IMR-90 (cell line): ENCODE measurements around the gene ADGRL1. TPM values are rescaled to one million over a fixed set of nuclear protein-coding genes. Genes with fewer than 3 reads are reported as not detected.
"Not testable (repeated sequence)": the region's sequence is repeated elsewhere in the genome, so short reads cannot be mapped to it uniquely, and the experiment has no call there.

Experiments
- ATAC-seq: fragments of 200-7000 bp; cut with Tn5 transposase; 2 replicates; pipeline ENCODE4 v1.9.1; 2020; ENCODE audit warnings: low read depth, mild to moderate bottlenecking, moderate library complexity
- BruUV-seq: library from RNA; stranded (reverse); fragments of 400-500 nt; replicated peaks from 2 replicates; lab custom pipeline; 2021; lab: Mats Ljungman, UMichigan
- CTCF ChIA-PET: fragments of 300-600 bp; formaldehyde crosslinking; extraction: SDS; loops from one replicate; lab custom pipeline; 2021; ENCODE audit warnings: antibody characterized with exemption; lab: Yijun Ruan, JAX
- POLR2A ChIA-PET: fragments of 300-600 bp; sonication (Branson Sonifier 250); formaldehyde crosslinking; loops from one replicate; lab custom pipeline; 2022; ENCODE audit warnings: antibody characterized with exemption; ENCODE audit not compliant: unreplicated experiment; lab: Charles Lee
- DNase-seq: peaks from one replicate; pipeline ENCODE4 v3.0.0; 2013
- H2AFZ ChIP-seq: replicated peaks from 2 replicates; pipeline ENCODE3; 2013; ENCODE audit warnings: low read length, mild to moderate bottlenecking; ENCODE audit not compliant: poor library complexity
- H2AK5ac ChIP-seq: 2 replicates; pipeline ENCODE4 v1.6.1; 2013; ENCODE audit warnings: low read depth, low read length, inconsistent platforms
- H2AK9ac ChIP-seq: replicated peaks from 2 replicates; pipeline ENCODE3; 2013; ENCODE audit warnings: mild to moderate bottlenecking, low read depth, low read length, moderate library complexity; ENCODE audit not compliant: poor library complexity
- H2BK120ac ChIP-seq: 2 replicates; pipeline ENCODE4 v1.6.1; 2013; ENCODE audit warnings: low read depth, low read length, inconsistent platforms
- H2BK15ac ChIP-seq: 3 replicates; pipeline ENCODE4 v1.6.1; 2013; ENCODE audit warnings: low read depth, low read length, inconsistent platforms
- H2BK20ac ChIP-seq: 2 replicates; pipeline ENCODE4 v1.6.1; 2013; ENCODE audit warnings: low read depth, mild to moderate bottlenecking, inconsistent platforms, low read length, moderate library complexity
- H2BK5ac ChIP-seq: 2 replicates; pipeline ENCODE4 v1.6.1; 2013; ENCODE audit warnings: mild to moderate bottlenecking, low read depth, low read length, inconsistent platforms; ENCODE audit not compliant: poor library complexity, severe bottlenecking
- H3K14ac ChIP-seq: replicated peaks from 2 replicates; pipeline ENCODE4 v1.6.1; 2013; ENCODE audit warnings: low read depth, low read length, inconsistent platforms
- H3K18ac ChIP-seq: 2 replicates; pipeline ENCODE4 v1.6.1; 2013; ENCODE audit warnings: low read depth, low read length, control low read depth
- H3K23ac ChIP-seq: 2 replicates; pipeline ENCODE4 v1.6.1; 2013; ENCODE audit warnings: low read depth, low read length, inconsistent platforms
- H3K27ac ChIP-seq: 2 replicates; pipeline ENCODE4 v1.5.1; 2013; ENCODE audit warnings: mild to moderate bottlenecking, control low read depth, low read length; ENCODE audit not compliant: insufficient read depth
- H3K27me3 ChIP-seq: 2 replicates; pipeline ENCODE4 v1.6.1; 2013; ENCODE audit warnings: low read length; ENCODE audit not compliant: control insufficient read depth, insufficient read depth
- H3K36me3 ChIP-seq: 2 replicates; pipeline ENCODE4 v1.6.1; 2013; ENCODE audit warnings: low read length, mixed read lengths; ENCODE audit not compliant: control insufficient read depth, insufficient read depth
- H3K4ac ChIP-seq: 2 replicates; pipeline ENCODE4 v1.6.1; 2013; ENCODE audit warnings: low read depth, low read length, inconsistent platforms
- H3K4me1 ChIP-seq: 2 replicates; pipeline ENCODE4 v1.6.1; 2013; ENCODE audit warnings: low read length, mixed read lengths; ENCODE audit not compliant: control insufficient read depth, insufficient read depth
- H3K4me2 ChIP-seq: 2 replicates; pipeline ENCODE4 v1.6.1; 2013; ENCODE audit warnings: low read depth, mild to moderate bottlenecking, control low read depth, low read length, moderate library complexity
- H3K4me3 ChIP-seq: 2 replicates; pipeline ENCODE4 v1.5.1; 2013; ENCODE audit warnings: low read depth, mild to moderate bottlenecking, control low read depth, low read length, moderate library complexity; ENCODE audit not compliant: insufficient read depth
- H3K56ac ChIP-seq: 2 replicates; pipeline ENCODE4 v1.6.1; 2013; ENCODE audit warnings: low read length, inconsistent platforms; ENCODE audit not compliant: insufficient read depth; ENCODE audit errors: extremely low read depth
- H3K79me1 ChIP-seq, 2 experiments: 2 replicates each; pipeline ENCODE4 v1.6.1; 2013; ENCODE audit warnings: low read length in 2 of 2, inconsistent platforms in 1 of 2, low read depth in 1 of 2
- H3K9ac ChIP-seq: 2 replicates; pipeline ENCODE4 v1.6.1; 2013; ENCODE audit warnings: low read depth, low read length, control low read depth
- H3K9me1 ChIP-seq: 2 replicates; pipeline ENCODE4 v1.6.1; 2013; ENCODE audit warnings: low read length, inconsistent platforms; ENCODE audit not compliant: insufficient read depth
- H3K9me3 ChIP-seq: 2 replicates; pipeline ENCODE4 v1.6.1; 2013; ENCODE audit warnings: low read length; ENCODE audit not compliant: control insufficient read depth, insufficient read depth
- H4K20me1 ChIP-seq: 2 replicates; pipeline ENCODE4 v1.6.1; 2013; ENCODE audit warnings: low read length, inconsistent platforms; ENCODE audit not compliant: insufficient read depth
- H4K5ac ChIP-seq: 2 replicates; pipeline ENCODE4 v1.6.1; 2013; ENCODE audit warnings: mild to moderate bottlenecking, low read depth, low read length, control low read depth
- H4K8ac ChIP-seq, 2 experiments: 2 replicates each; pipeline ENCODE4 v1.6.1; 2013; ENCODE audit warnings: low read depth in 2 of 2, low read length in 2 of 2, control low read depth in 1 of 2, inconsistent platforms in 1 of 2
- H4K91ac ChIP-seq: 2 replicates; pipeline ENCODE4 v1.6.1; 2013; ENCODE audit warnings: low read depth, low read length, inconsistent platforms; ENCODE audit not compliant: insufficient read depth
- CTCF ChIP-seq: conservative IDR thresholded peaks from 2 replicates; pipeline ENCODE4 v1.5.1; 2012; ENCODE audit warnings: mild to moderate bottlenecking, low read depth, low read length, improper control_type of control experiment
- RAD21 ChIP-seq: IDR thresholded peaks from 2 replicates; pipeline ENCODE4 v1.6.1; 2012; ENCODE audit warnings: low read length, improper control_type of control experiment
- SMC3 ChIP-seq: fragments of 150-350 bp; IDR thresholded peaks from 2 replicates; pipeline ENCODE4 v1.6.1; 2016; ENCODE audit warnings: low read depth, mild to moderate bottlenecking, antibody characterized with exemption, low read length, moderate library complexity
- WGBS, 2 experiments: methylation state at CpG; one replicate each; pipeline versions ENCODE4 v1.1.5 to v1.1.7; 2013; ENCODE audit warnings: missing lambda C conversion rate in 2 of 2; ENCODE audit not compliant: insufficient read length in 1 of 2; ENCODE audit errors: extremely low coverage in 2 of 2; 5-methylcytosine and 5-hydroxymethylcytosine counted together
- dilution Hi-C: fragments of 300-500 bp; cut with HindIII; formaldehyde crosslinking; loops from one replicate; pipeline ENCODE4 v1.14.3; 2018; ENCODE audit warnings: low sequenced_read_pairs; ENCODE audit not compliant: unreplicated experiment
- in situ Hi-C: fragments of 300-500 bp; cut with MboI; formaldehyde crosslinking; loops from 3 replicates; pipeline ENCODE4 v1.14.3; 2019; ENCODE audit warnings: low sequenced_read_pairs, inconsistent platforms, mixed read lengths
- intact Hi-C: fragments of 100-400 bp; cut with micrococcal nuclease; formaldehyde crosslinking; loops from 2 replicates; pipeline ENCODE4 v1.10.0; 2022
- polyA plus RNA-seq, 3 experiments: library from polyadenylated mRNA; depleted of rRNA; stranded (reverse); fragments of >200 nt; gene quantifications; 2 replicates each; pipeline ENCODE4 v1.2.3, GENCODE V29; 2012; ENCODE audit warnings: low replicate concordance in 1 of 3
- total RNA-seq: library from RNA; depleted of rRNA; stranded (reverse); fragments of >200 nt; gene quantifications from 2 replicates; pipeline ENCODE4 v1.2.3, GENCODE V29; 2012

Gene ADGRL1
- total and polyA plus RNA-seq, 2 of the 4 experiments (the other 2 are of a cell fraction), result 0.72 to 2.2 TPM

- CTCF ChIA-PET, result not testable (repeated sequence)
Observed at GRCh38 chr19:14196105-14196504, 9.9 kb downstream of the ADGRL1 start.

GRCh38 chr19:14195216-14195615 is 10.8 kb downstream of the ADGRL1 start:
- H2AFZ ChIP-seq, H3K9me1 ChIP-seq, H3K56ac ChIP-seq, H3K14ac ChIP-seq, H4K8ac ChIP-seq, intact Hi-C loops, H3K27me3 ChIP-seq, POLR2A ChIA-PET, H3K4me1 ChIP-seq, H3K36me3 ChIP-seq, H3K9ac ChIP-seq, H3K9me3 ChIP-seq, H3K23ac ChIP-seq, ATAC-seq, H4K91ac ChIP-seq, H3K4ac ChIP-seq, H3K27ac ChIP-seq, H3K18ac ChIP-seq, H3K4me2 ChIP-seq, H3K79me1 ChIP-seq, H3K4me3 ChIP-seq, H2BK20ac ChIP-seq, DNase-seq, H2BK120ac ChIP-seq, H2AK5ac ChIP-seq, CTCF ChIA-PET, H2AK9ac ChIP-seq, dilution Hi-C loops, BruUV-seq, H4K20me1 ChIP-seq, H2BK15ac ChIP-seq, H2BK5ac ChIP-seq, H4K5ac ChIP-seq: not testable (repeated sequence)
- in situ Hi-C loops, result loop anchor here (5.0 kb wide), 1 partner anchor 152 kb away; no protein-coding TSS in a partner anchor
- WGBS, 2 experiments, result no CpG with 5 or more reads among the region's 12 CpGs

More at GRCh38 chr19:14196105-14196504, 9.9 kb downstream of the ADGRL1 start:
- H3K23ac ChIP-seq, H3K79me1 ChIP-seq, dilution Hi-C loops, H2BK20ac ChIP-seq, H4K20me1 ChIP-seq, H4K91ac ChIP-seq, H2BK120ac ChIP-seq, H3K27me3 ChIP-seq, H3K56ac ChIP-seq, H2AK9ac ChIP-seq, H2AFZ ChIP-seq, H2BK5ac ChIP-seq, H3K27ac ChIP-seq, intact Hi-C loops, H3K18ac ChIP-seq, H3K9me3 ChIP-seq, H3K36me3 ChIP-seq, BruUV-seq, POLR2A ChIA-PET, H3K9me1 ChIP-seq, H4K8ac ChIP-seq, H2BK15ac ChIP-seq, H3K4ac ChIP-seq, H4K5ac ChIP-seq, H2AK5ac ChIP-seq, H3K9ac ChIP-seq, H3K4me1 ChIP-seq, H3K14ac ChIP-seq, H3K4me3 ChIP-seq: not testable (repeated sequence)
- H3K4me2 ChIP-seq, result peak overlapping the region; percentile 58
- peak; percentile 41 for DNase-seq
- peak; percentile 68 for ATAC-seq
- WGBS, 2 experiments, result 33% methylated on average over 5 of the region's 12 CpGs; no CpG with 5 or more reads in 1 of the 2 experiments
- TF ChIP-seq CTCF, result peak; percentile 60
- peak; percentile 65 for TF ChIP-seq SMC3
- TF ChIP-seq RAD21, result peak; percentile 55
- in situ Hi-C loops, result loop anchor here (5.0 kb wide), 1 partner anchor 151 kb away; no protein-coding TSS in a partner anchor
